ENCODE data around the gene OR6A2. TPM values are rescaled to one million over a fixed set of nuclear protein-coding genes. Genes with fewer than 3 reads are reported as not detected.

Gene OR6A2
- total and polyA plus RNA-seq, 2 of the 4 experiments (the other 2 are of a cell fraction): 0.07 to 0.72 TPM

GRCh38 chr11:6771926-6772893, 27.3 kb downstream of the OR6A2 start, which contains the start of gene OR2AG2:
TSS of gene OR2AG2 (minus strand) at chr11:6771976. CDS start at chr11:6768957, 3,019 bp downstream.
- Histone ChIP-seq H2AFZ (replicated peaks; ENCODE audit: low read length, poor library complexity) (no peak within 1 kb of the TSS), H3K4me2 (ENCODE audit: low read depth, low read length) (no peak within 1 kb of the TSS), H3K4me3 (ENCODE audit: insufficient read depth, low read depth, low read length) (no peak within 1 kb of the TSS), H3K9ac (ENCODE audit: low read depth, low read length) (no peak within 1 kb of the TSS), H3K36me3 (ENCODE audit: control insufficient read depth, insufficient read depth, low read length) (no peaks in the 10 kb centered on the region), H3K27me3 (ENCODE audit: control insufficient read depth, insufficient read depth, low read length) (no peaks in the 10 kb centered on the region), H4K91ac (ENCODE audit: insufficient read depth, low read depth, low read length) (no peak within 1 kb of the TSS), H2BK120ac (ENCODE audit: low read depth, low read length) (no peak within 1 kb of the TSS), H2AK5ac (ENCODE audit: low read depth, low read length) (no peak within 1 kb of the TSS), H3K4me1 (ENCODE audit: control insufficient read depth, insufficient read depth, low read length) (no peaks in the 10 kb centered on the region), H3K79me1 (ENCODE audit: low read depth in 1 of 2, low read length in 2 of 2) (no peaks in the 10 kb centered on the region), H4K20me1 (ENCODE audit: insufficient read depth, low read length) (no peaks in the 10 kb centered on the region), H2BK20ac (ENCODE audit: low read depth, low read length) (no peak within 1 kb of the TSS), H2AK9ac (replicated peaks; ENCODE audit: low read depth, low read length, poor library complexity) (no peak within 1 kb of the TSS), H2BK5ac (ENCODE audit: low read depth, low read length, poor library complexity, severe bottlenecking) (no peak within 1 kb of the TSS), H3K9me1 (ENCODE audit: insufficient read depth, low read length) (no peaks in the 10 kb centered on the region), H4K8ac (ENCODE audit: low read depth in 2 of 2, low read length in 2 of 2) (no peak within 1 kb of the TSS), H3K4ac (ENCODE audit: low read depth, low read length) (no peak within 1 kb of the TSS), H3K23ac (ENCODE audit: low read depth, low read length) (no peak within 1 kb of the TSS), H2BK15ac (ENCODE audit: low read depth, low read length) (no peak within 1 kb of the TSS), H3K18ac (ENCODE audit: low read depth, low read length) (no peak within 1 kb of the TSS), H3K27ac (ENCODE audit: insufficient read depth, low read length) (no peak within 1 kb of the TSS), H3K9me3 (ENCODE audit: control insufficient read depth, insufficient read depth, low read length) (no peaks in the 10 kb centered on the region), H3K14ac (replicated peaks; ENCODE audit: low read depth, low read length) (no peak within 1 kb of the TSS), H4K5ac (ENCODE audit: low read depth, low read length) (no peak within 1 kb of the TSS), H3K56ac (ENCODE audit: extremely low read depth, insufficient read depth, low read length) (no peak within 1 kb of the TSS)
- CTCF ChIA-PET: no interaction called here
- DNase-seq: no peak
- BruUV-seq (replicated peaks): no TSS peak
- dilution Hi-C loops (cut with HindIII; ENCODE audit: low sequenced_read_pairs, unreplicated experiment): no loop called here
- intact Hi-C loops (cut with micrococcal nuclease): no loop called here
- POLR2A ChIA-PET (ENCODE audit: unreplicated experiment): no interaction called here
- no CpG with 5 or more reads among the region's 4 CpGs for WGBS, 2 experiments (ENCODE audit: extremely low coverage in 2 of 2, insufficient read length in 1 of 2)
- in situ Hi-C loops (cut with MboI; ENCODE audit: low sequenced_read_pairs): no loop called here
- no peak for ATAC-seq (ENCODE audit: low read depth)
- TF ChIP-seq USF2 (IDR thresholded peaks at IDR 0.05; ENCODE audit: low read depth, low read length) (no peak), POLR2A (IDR thresholded peaks at IDR 0.05; ENCODE audit: low read depth, low read length) (no peak), ELK1 (IDR thresholded peaks at IDR 0.05; ENCODE audit: borderline replicate concordance, low read depth, low read length) (no peak), CEBPB (IDR thresholded peaks at IDR 0.05; ENCODE audit: low read depth, low read length) (no peak), RAD21 (IDR thresholded peaks at IDR 0.05; ENCODE audit: low read length) (no peak), BHLHE40 (IDR thresholded peaks at IDR 0.05; ENCODE audit: low read depth, low read length) (no peak), MAZ (IDR thresholded peaks at IDR 0.05; ENCODE audit: borderline replicate concordance, low read depth, low read length) (no peak), RCOR1 (IDR thresholded peaks at IDR 0.05; ENCODE audit: insufficient replicate concordance, low read length) (no peak), NFE2L2 (IDR thresholded peaks at IDR 0.05; ENCODE audit: low read depth, low read length) (no peak), MAFK (IDR thresholded peaks at IDR 0.05; ENCODE audit: low read depth, low read length) (no peak), CHD1 (IDR thresholded peaks at IDR 0.05; ENCODE audit: low read depth, low read length) (no peak), MXI1 (IDR thresholded peaks at IDR 0.05; ENCODE audit: borderline replicate concordance, low read depth, low read length) (no peak), SMC3 (IDR thresholded peaks at IDR 0.05; ENCODE audit: low read depth, low read length) (no peak), FOS (IDR thresholded peaks at IDR 0.05; ENCODE audit: low read depth, low read length) (no peak)
- TF ChIP-seq, protein P1, sequence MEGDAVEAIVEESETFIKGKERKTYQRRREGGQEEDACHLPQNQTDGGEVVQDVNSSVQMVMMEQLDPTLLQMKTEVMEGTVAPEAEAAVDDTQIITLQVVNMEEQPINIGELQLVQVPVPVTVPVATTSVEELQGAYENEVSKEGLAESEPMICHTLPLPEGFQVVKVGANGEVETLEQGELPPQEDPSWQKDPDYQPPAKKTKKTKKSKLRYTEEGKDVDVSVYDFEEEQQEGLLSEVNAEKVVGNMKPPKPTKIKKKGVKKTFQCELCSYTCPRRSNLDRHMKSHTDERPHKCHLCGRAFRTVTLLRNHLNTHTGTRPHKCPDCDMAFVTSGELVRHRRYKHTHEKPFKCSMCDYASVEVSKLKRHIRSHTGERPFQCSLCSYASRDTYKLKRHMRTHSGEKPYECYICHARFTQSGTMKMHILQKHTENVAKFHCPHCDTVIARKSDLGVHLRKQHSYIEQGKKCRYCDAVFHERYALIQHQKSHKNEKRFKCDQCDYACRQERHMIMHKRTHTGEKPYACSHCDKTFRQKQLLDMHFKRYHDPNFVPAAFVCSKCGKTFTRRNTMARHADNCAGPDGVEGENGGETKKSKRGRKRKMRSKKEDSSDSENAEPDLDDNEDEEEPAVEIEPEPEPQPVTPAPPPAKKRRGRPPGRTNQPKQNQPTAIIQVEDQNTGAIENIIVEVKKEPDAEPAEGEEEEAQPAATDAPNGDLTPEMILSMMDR (conservative IDR thresholded peaks at IDR 0.05; ENCODE audit: low read depth, low read length): no peak

Measured in IMR-90 (cell line).